OCI-LY1 (cell line): ENCODE results near the gene INHBC.

Experiments used
- EZH2 ChIP-seq: fragments of 200-600 bp; sonication (generic), shearing (Covaris generic); IDR thresholded peaks from 2 replicates; pipeline ENCODE4 v1.8.0; 2017; ENCODE audit warnings: borderline replicate concordance, mixed run types, mild to moderate bottlenecking, antibody characterized with exemption, low read length, moderate library complexity, mixed read lengths
- TF ChIP-seq, protein P1 (sequence below): fragments of 200-600 bp; sonication (generic), shearing (Covaris generic); IDR thresholded peaks from 2 replicates; pipeline ENCODE4 v1.5.1; 2017; ENCODE audit warnings: mild to moderate bottlenecking, antibody characterized with exemption, low read length, moderate library complexity, mixed read lengths

DNA sequence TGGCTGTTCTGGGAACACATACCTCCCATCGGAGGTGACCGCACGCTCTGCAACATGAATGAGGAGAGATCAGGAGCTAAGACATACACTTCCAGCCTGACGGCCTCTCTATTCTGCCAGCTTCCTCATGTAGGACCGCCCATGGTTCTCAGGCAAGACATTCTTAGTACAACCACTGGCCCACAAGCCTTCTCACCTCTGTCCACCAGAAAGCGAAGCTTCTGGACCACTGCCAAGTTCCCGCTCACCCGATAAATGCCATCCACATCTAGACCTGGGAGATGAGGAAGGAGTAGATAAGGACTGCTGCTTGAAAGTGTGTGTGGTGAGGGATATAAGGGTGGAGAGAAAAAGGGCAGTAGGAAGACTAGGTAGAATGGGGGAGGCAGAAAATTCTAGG lies 39.8 kb downstream of the INHBC start:
- no peak for TF ChIP-seq EZH2
- TF ChIP-seq, protein P1, sequence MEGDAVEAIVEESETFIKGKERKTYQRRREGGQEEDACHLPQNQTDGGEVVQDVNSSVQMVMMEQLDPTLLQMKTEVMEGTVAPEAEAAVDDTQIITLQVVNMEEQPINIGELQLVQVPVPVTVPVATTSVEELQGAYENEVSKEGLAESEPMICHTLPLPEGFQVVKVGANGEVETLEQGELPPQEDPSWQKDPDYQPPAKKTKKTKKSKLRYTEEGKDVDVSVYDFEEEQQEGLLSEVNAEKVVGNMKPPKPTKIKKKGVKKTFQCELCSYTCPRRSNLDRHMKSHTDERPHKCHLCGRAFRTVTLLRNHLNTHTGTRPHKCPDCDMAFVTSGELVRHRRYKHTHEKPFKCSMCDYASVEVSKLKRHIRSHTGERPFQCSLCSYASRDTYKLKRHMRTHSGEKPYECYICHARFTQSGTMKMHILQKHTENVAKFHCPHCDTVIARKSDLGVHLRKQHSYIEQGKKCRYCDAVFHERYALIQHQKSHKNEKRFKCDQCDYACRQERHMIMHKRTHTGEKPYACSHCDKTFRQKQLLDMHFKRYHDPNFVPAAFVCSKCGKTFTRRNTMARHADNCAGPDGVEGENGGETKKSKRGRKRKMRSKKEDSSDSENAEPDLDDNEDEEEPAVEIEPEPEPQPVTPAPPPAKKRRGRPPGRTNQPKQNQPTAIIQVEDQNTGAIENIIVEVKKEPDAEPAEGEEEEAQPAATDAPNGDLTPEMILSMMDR: no peak
